IMR-90 (cell line): ENCODE data around the gene TUSC2. TPM values are rescaled to one million over a fixed set of nuclear protein-coding genes. Genes with fewer than 3 reads are reported as not detected.

Experiments
- ATAC-seq: fragments of 200-7000 bp; cut with Tn5 transposase; 2 replicates; pipeline ENCODE4 v1.9.1; 2020; ENCODE audit warnings: low read depth, mild to moderate bottlenecking, moderate library complexity
- BruUV-seq: library from RNA; stranded (reverse); fragments of 400-500 nt; replicated peaks from 2 replicates; lab custom pipeline; 2021; lab: Mats Ljungman, UMichigan
- CTCF ChIA-PET: fragments of 300-600 bp; formaldehyde crosslinking; extraction: SDS; loops from one replicate; lab custom pipeline; 2021; ENCODE audit warnings: antibody characterized with exemption; lab: Yijun Ruan, JAX
- POLR2A ChIA-PET: fragments of 300-600 bp; sonication (Branson Sonifier 250); formaldehyde crosslinking; loops from one replicate; lab custom pipeline; 2022; ENCODE audit warnings: antibody characterized with exemption; ENCODE audit not compliant: unreplicated experiment; lab: Charles Lee
- DNase-seq: peaks from one replicate; pipeline ENCODE4 v3.0.0; 2013
- H2AFZ ChIP-seq: replicated peaks from 2 replicates; pipeline ENCODE3; 2013; ENCODE audit warnings: low read length, mild to moderate bottlenecking; ENCODE audit not compliant: poor library complexity
- H2AK5ac ChIP-seq: 2 replicates; pipeline ENCODE4 v1.6.1; 2013; ENCODE audit warnings: low read depth, low read length, inconsistent platforms
- H2AK9ac ChIP-seq: replicated peaks from 2 replicates; pipeline ENCODE3; 2013; ENCODE audit warnings: mild to moderate bottlenecking, low read depth, low read length, moderate library complexity; ENCODE audit not compliant: poor library complexity
- H2BK120ac ChIP-seq: 2 replicates; pipeline ENCODE4 v1.6.1; 2013; ENCODE audit warnings: low read depth, low read length, inconsistent platforms
- H2BK15ac ChIP-seq: 3 replicates; pipeline ENCODE4 v1.6.1; 2013; ENCODE audit warnings: low read depth, low read length, inconsistent platforms
- H2BK20ac ChIP-seq: 2 replicates; pipeline ENCODE4 v1.6.1; 2013; ENCODE audit warnings: low read depth, mild to moderate bottlenecking, inconsistent platforms, low read length, moderate library complexity
- H2BK5ac ChIP-seq: 2 replicates; pipeline ENCODE4 v1.6.1; 2013; ENCODE audit warnings: mild to moderate bottlenecking, low read depth, low read length, inconsistent platforms; ENCODE audit not compliant: poor library complexity, severe bottlenecking
- H3K14ac ChIP-seq: replicated peaks from 2 replicates; pipeline ENCODE4 v1.6.1; 2013; ENCODE audit warnings: low read depth, low read length, inconsistent platforms
- H3K18ac ChIP-seq: 2 replicates; pipeline ENCODE4 v1.6.1; 2013; ENCODE audit warnings: low read depth, low read length, control low read depth
- H3K23ac ChIP-seq: 2 replicates; pipeline ENCODE4 v1.6.1; 2013; ENCODE audit warnings: low read depth, low read length, inconsistent platforms
- H3K27ac ChIP-seq: 2 replicates; pipeline ENCODE4 v1.5.1; 2013; ENCODE audit warnings: mild to moderate bottlenecking, control low read depth, low read length; ENCODE audit not compliant: insufficient read depth
- H3K27me3 ChIP-seq: 2 replicates; pipeline ENCODE4 v1.6.1; 2013; ENCODE audit warnings: low read length; ENCODE audit not compliant: control insufficient read depth, insufficient read depth
- H3K36me3 ChIP-seq: 2 replicates; pipeline ENCODE4 v1.6.1; 2013; ENCODE audit warnings: low read length, mixed read lengths; ENCODE audit not compliant: control insufficient read depth, insufficient read depth
- H3K4ac ChIP-seq: 2 replicates; pipeline ENCODE4 v1.6.1; 2013; ENCODE audit warnings: low read depth, low read length, inconsistent platforms
- H3K4me1 ChIP-seq: 2 replicates; pipeline ENCODE4 v1.6.1; 2013; ENCODE audit warnings: low read length, mixed read lengths; ENCODE audit not compliant: control insufficient read depth, insufficient read depth
- H3K4me2 ChIP-seq: 2 replicates; pipeline ENCODE4 v1.6.1; 2013; ENCODE audit warnings: low read depth, mild to moderate bottlenecking, control low read depth, low read length, moderate library complexity
- H3K4me3 ChIP-seq: 2 replicates; pipeline ENCODE4 v1.5.1; 2013; ENCODE audit warnings: low read depth, mild to moderate bottlenecking, control low read depth, low read length, moderate library complexity; ENCODE audit not compliant: insufficient read depth
- H3K56ac ChIP-seq: 2 replicates; pipeline ENCODE4 v1.6.1; 2013; ENCODE audit warnings: low read length, inconsistent platforms; ENCODE audit not compliant: insufficient read depth; ENCODE audit errors: extremely low read depth
- H3K79me1 ChIP-seq, 2 experiments: 2 replicates each; pipeline ENCODE4 v1.6.1; 2013; ENCODE audit warnings: low read length in 2 of 2, inconsistent platforms in 1 of 2, low read depth in 1 of 2
- H3K9ac ChIP-seq: 2 replicates; pipeline ENCODE4 v1.6.1; 2013; ENCODE audit warnings: low read depth, low read length, control low read depth
- H3K9me1 ChIP-seq: 2 replicates; pipeline ENCODE4 v1.6.1; 2013; ENCODE audit warnings: low read length, inconsistent platforms; ENCODE audit not compliant: insufficient read depth
- H3K9me3 ChIP-seq: 2 replicates; pipeline ENCODE4 v1.6.1; 2013; ENCODE audit warnings: low read length; ENCODE audit not compliant: control insufficient read depth, insufficient read depth
- H4K20me1 ChIP-seq: 2 replicates; pipeline ENCODE4 v1.6.1; 2013; ENCODE audit warnings: low read length, inconsistent platforms; ENCODE audit not compliant: insufficient read depth
- H4K5ac ChIP-seq: 2 replicates; pipeline ENCODE4 v1.6.1; 2013; ENCODE audit warnings: mild to moderate bottlenecking, low read depth, low read length, control low read depth
- H4K8ac ChIP-seq, 2 experiments: 2 replicates each; pipeline ENCODE4 v1.6.1; 2013; ENCODE audit warnings: low read depth in 2 of 2, low read length in 2 of 2, control low read depth in 1 of 2, inconsistent platforms in 1 of 2
- H4K91ac ChIP-seq: 2 replicates; pipeline ENCODE4 v1.6.1; 2013; ENCODE audit warnings: low read depth, low read length, inconsistent platforms; ENCODE audit not compliant: insufficient read depth
- CEBPB ChIP-seq: IDR thresholded peaks from 2 replicates; pipeline ENCODE4 v1.6.1; 2012; ENCODE audit warnings: low read depth, low read length, improper control_type of control experiment
- FOS ChIP-seq: fragments of 150-350 bp; IDR thresholded peaks from 2 replicates; pipeline ENCODE4 v1.6.1; 2016; ENCODE audit warnings: low read depth, low read length
- MAZ ChIP-seq: IDR thresholded peaks from 2 replicates; pipeline ENCODE4 v1.6.1; 2012; ENCODE audit warnings: low read depth, mild to moderate bottlenecking, low read length, improper control_type of control experiment, moderate library complexity, borderline replicate concordance
- MXI1 ChIP-seq: IDR thresholded peaks from 2 replicates; pipeline ENCODE4 v1.6.1; 2012; ENCODE audit warnings: low read depth, mild to moderate bottlenecking, low read length, moderate library complexity, borderline replicate concordance
- RFX5 ChIP-seq: IDR thresholded peaks from 2 replicates; pipeline ENCODE4 v1.8.0; 2012; ENCODE audit warnings: low read depth, mild to moderate bottlenecking, low read length, moderate library complexity
- WGBS, 2 experiments: methylation state at CpG; one replicate each; pipeline versions ENCODE4 v1.1.5 to v1.1.7; 2013; ENCODE audit warnings: missing lambda C conversion rate in 2 of 2; ENCODE audit not compliant: insufficient read length in 1 of 2; ENCODE audit errors: extremely low coverage in 2 of 2; 5-methylcytosine and 5-hydroxymethylcytosine counted together
- dilution Hi-C: fragments of 300-500 bp; cut with HindIII; formaldehyde crosslinking; loops from one replicate; pipeline ENCODE4 v1.14.3; 2018; ENCODE audit warnings: low sequenced_read_pairs; ENCODE audit not compliant: unreplicated experiment
- in situ Hi-C: fragments of 300-500 bp; cut with MboI; formaldehyde crosslinking; loops from 3 replicates; pipeline ENCODE4 v1.14.3; 2019; ENCODE audit warnings: low sequenced_read_pairs, inconsistent platforms, mixed read lengths
- intact Hi-C: fragments of 100-400 bp; cut with micrococcal nuclease; formaldehyde crosslinking; loops from 2 replicates; pipeline ENCODE4 v1.10.0; 2022
- polyA plus RNA-seq, 3 experiments: library from polyadenylated mRNA; depleted of rRNA; stranded (reverse); fragments of >200 nt; gene quantifications; 2 replicates each; pipeline ENCODE4 v1.2.3, GENCODE V29; 2012; ENCODE audit warnings: low replicate concordance in 1 of 3
- total RNA-seq: library from RNA; depleted of rRNA; stranded (reverse); fragments of >200 nt; gene quantifications from 2 replicates; pipeline ENCODE4 v1.2.3, GENCODE V29; 2012
- TF ChIP-seq, protein P1 (sequence below): conservative IDR thresholded peaks from 2 replicates; pipeline ENCODE4 v1.5.1; 2012; ENCODE audit warnings: mild to moderate bottlenecking, low read depth, low read length, improper control_type of control experiment

Gene TUSC2
- total and polyA plus RNA-seq, 2 of the 4 experiments (the other 2 are of a cell fraction), result 13.4 to 24.0 TPM

DNA sequence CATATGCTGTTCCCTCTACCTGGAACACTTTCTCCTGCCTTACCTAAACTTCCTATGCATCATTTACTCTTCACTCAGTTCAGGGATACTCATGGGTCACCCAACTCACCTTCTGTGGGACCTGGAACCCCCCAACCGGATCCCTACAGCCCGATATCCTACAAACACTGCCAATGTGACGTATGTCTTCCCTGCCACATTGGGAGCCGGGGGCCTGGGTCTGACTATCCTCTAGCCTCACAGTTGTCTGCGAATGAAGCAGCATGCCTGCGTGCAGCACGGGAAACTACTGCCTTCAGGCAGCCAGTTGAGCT lies 22.1 kb upstream of the TUSC2 start:
- Histone ChIP-seq H3K4ac (peak overlapping the region; percentile 46), H3K4me3 (peak overlapping the region; percentile 73), H2BK20ac (no peak overlapping the region), H4K91ac (peak overlapping the region; percentile 26), H3K27ac (peak overlapping the region; percentile 49), H4K8ac (peak overlapping the region; percentile 72 to 88; a peak in 3 of 4 replicates), H3K4me2 (peak overlapping the region; percentile 88), H2AFZ (peak overlapping the region; percentile 93), H2AK5ac (peak overlapping the region; percentile 39), H3K14ac (peak overlapping the region; percentile 62), H2AK9ac (peak overlapping the region; percentile 90), H2BK15ac (no peak overlapping the region), H3K56ac (peak overlapping the region; percentile 41; the same call in 1 of the 2 replicates), H2BK5ac (peak overlapping the region; percentile 44), H3K9me3 (no peaks in the 10 kb centered on the region), H3K4me1 (peaks cover 11% of the 10 kb centered on the region), H3K18ac (no peak overlapping the region), H3K27me3 (no peaks in the 10 kb centered on the region), H3K9me1 (peaks cover 4% of the 10 kb centered on the region; the same call in 1 of the 2 replicates), H4K20me1 (peaks cover 17% of the 10 kb centered on the region), H3K9ac (peak overlapping the region; percentile 77), H3K36me3 (peaks cover 30% of the 10 kb centered on the region), H4K5ac (peak overlapping the region; percentile 52), H3K79me1 (peaks cover 23 to 42% of the 10 kb centered on the region in 2 experiments), H3K23ac (peak overlapping the region; percentile 57; the same call in 1 of the 2 replicates), H2BK120ac (no peak overlapping the region)
- ATAC-seq (no peak; the same call in 1 of the 2 replicates), DNase-seq (no peak)
- 6% methylated on average over 7 of the region's 7 CpGs; no CpG with 5 or more reads in 1 of the 2 experiments for WGBS, 2 experiments
- TF ChIP-seq MAZ (no peak), CEBPB (no peak), RFX5 (no peak), FOS (no peak), MXI1 (no peak)
- TF ChIP-seq, protein P1, sequence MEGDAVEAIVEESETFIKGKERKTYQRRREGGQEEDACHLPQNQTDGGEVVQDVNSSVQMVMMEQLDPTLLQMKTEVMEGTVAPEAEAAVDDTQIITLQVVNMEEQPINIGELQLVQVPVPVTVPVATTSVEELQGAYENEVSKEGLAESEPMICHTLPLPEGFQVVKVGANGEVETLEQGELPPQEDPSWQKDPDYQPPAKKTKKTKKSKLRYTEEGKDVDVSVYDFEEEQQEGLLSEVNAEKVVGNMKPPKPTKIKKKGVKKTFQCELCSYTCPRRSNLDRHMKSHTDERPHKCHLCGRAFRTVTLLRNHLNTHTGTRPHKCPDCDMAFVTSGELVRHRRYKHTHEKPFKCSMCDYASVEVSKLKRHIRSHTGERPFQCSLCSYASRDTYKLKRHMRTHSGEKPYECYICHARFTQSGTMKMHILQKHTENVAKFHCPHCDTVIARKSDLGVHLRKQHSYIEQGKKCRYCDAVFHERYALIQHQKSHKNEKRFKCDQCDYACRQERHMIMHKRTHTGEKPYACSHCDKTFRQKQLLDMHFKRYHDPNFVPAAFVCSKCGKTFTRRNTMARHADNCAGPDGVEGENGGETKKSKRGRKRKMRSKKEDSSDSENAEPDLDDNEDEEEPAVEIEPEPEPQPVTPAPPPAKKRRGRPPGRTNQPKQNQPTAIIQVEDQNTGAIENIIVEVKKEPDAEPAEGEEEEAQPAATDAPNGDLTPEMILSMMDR, result no peak
- in situ Hi-C loops (no loop called here), dilution Hi-C loops (no loop called here), intact Hi-C loops (no loop called here)
- BruUV-seq, result no TSS peak
- POLR2A ChIA-PET, result interaction anchor here (0.8 kb wide), 1 partner anchor 10 kb away, joined by 4 read pairs; the partner anchor contains the start of gene RASSF1
- CTCF ChIA-PET, result interaction anchor here (1.2 kb wide), 1 partner anchor 192 kb away, joined by 5 read pairs; no protein-coding TSS in a partner anchor
